GM12874 (cell line): ENCODE results near the gene PPA1.

Experiments
- TF ChIP-seq, protein P1 (sequence below): IDR thresholded peaks from 2 replicates; pipeline ENCODE4 v1.5.1; 2011; ENCODE audit warnings: low read depth, mild to moderate bottlenecking, control low read depth, low read length, moderate library complexity; ENCODE audit not compliant: insufficient read depth

PPA1 gene

DNA sequence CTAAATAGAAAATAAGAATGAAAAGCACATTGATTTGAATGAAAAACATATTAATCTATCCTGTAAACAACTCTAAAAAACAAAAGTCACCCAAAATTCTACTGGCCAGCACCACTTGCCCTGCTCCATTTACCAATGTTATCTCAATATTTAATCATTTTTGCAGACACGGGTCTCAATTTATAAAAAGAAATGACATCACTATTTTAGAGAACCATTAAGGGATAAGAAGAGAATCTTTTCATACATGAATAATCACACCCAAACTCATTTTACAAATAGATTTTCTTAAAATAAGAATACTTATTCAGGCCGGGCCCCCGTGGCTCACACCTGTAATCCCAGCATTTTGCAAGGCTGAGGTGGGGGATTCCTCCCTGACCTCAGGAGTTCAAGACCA lies 66.8 kb downstream of the PPA1 start:
- TF ChIP-seq, protein P1, sequence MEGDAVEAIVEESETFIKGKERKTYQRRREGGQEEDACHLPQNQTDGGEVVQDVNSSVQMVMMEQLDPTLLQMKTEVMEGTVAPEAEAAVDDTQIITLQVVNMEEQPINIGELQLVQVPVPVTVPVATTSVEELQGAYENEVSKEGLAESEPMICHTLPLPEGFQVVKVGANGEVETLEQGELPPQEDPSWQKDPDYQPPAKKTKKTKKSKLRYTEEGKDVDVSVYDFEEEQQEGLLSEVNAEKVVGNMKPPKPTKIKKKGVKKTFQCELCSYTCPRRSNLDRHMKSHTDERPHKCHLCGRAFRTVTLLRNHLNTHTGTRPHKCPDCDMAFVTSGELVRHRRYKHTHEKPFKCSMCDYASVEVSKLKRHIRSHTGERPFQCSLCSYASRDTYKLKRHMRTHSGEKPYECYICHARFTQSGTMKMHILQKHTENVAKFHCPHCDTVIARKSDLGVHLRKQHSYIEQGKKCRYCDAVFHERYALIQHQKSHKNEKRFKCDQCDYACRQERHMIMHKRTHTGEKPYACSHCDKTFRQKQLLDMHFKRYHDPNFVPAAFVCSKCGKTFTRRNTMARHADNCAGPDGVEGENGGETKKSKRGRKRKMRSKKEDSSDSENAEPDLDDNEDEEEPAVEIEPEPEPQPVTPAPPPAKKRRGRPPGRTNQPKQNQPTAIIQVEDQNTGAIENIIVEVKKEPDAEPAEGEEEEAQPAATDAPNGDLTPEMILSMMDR, result no peak

DNA sequence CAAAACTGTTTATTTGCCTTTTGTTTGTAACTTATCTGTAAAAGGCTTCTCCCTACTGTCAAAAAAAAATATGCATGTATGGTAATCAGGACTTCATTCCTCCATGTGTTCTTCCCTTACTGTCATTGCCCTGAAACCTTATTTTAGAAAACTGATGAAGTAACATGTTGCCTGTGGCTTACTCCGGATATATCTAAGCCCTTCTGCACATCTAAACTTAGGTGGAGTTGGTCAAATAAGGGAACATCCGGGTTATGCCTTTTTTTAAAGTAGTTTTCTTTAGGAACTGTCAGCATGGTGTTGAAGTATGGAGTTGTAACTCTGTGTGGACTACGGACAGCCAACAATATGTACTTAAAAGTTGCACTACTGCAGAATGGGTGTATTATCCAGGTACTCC lies 69.1 kb downstream of the PPA1 start:
- TF ChIP-seq, protein P1, result no peak

DNA sequence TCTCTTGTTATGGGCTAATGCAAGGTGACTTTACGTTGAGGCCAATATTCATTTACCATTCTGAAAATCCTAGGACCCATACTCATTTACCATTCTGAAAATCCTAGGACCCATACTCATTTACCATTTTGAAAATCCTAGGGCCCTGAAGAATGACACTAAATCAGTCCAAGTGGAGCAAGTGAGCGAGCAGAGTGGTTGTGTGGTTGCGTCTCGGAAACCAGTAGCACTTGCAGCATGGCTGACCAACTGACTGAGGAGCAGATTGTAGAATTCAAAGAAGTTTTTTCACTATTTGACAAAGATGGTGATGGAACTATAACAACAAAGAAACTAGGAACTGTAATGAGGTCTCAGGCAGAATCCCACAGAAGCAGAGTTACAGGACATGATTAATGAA lies 69.8 kb downstream of the PPA1 start:
- TF ChIP-seq, protein P1, result no peak

DNA sequence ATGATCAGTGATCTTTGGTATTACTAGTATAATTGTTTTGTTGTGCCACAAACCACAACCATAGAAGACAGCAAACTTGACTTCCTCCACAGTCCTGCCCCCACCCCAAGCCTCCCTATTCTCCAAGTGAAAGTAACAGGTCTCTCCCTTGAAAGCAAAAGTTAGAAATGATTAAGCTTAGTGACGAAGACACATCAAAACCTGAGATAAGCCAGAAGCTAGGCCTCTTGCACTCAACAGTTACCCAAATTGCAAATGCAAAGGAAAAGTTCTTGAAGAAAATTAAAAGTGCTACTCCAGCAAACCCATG lies 70.4 kb downstream of the PPA1 start:
- TF ChIP-seq, protein P1, result no peak

DNA sequence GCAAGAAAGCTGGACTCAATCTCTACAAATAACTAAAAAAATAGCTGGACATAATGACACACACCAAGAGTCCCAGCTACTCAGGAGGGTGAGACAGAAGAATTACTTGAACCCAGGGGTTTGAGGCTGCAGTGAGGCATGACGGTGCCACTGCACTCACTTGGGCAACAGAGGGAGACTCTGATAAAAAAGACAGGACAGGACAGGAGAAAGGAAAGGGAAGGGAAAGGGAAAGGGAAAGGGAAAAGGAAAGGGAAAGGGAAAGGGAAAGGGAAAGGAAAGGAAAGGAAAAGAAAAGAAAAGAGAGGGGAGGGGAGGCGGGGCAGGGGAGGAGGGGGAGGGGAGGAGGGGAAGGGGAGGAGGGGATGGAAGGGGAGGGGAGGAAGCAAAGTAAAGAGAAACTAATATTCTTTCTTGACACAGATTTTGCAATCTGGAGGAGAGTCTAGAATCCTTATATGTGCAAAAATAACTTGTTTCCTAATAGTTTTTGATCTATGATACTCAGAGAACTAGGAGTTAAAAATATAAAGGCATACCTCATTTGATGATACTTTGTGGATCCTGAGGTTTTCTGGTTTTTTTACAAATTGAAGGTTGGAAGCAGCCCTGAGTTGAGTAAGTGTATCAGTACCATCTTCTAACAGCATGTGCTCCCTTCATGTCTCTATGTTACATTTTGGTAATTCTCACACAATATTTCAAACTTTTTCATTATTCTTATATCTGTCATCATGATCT lies 70.9 kb downstream of the PPA1 start:
- TF ChIP-seq, protein P1, result no peak

DNA sequence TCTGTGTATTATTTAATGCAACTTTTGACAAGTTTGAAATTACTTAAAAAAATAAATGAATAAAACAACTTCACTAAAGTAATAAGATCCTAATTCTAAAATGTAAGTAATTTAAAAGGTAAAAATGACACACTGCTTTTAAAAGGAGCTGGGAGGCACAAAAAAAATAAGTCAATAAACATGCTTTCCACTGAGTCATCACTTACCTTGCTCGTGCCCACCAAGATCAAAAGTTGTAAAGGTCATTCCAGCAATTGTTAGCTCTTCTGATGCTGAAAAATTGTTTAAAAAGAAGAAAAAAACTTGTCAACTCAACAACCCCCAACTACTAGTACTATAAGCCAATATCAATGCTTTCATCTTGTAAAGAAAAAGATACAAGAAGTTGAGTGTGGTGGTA lies 72.4 kb downstream of the PPA1 start:
- TF ChIP-seq, protein P1, result no peak

DNA sequence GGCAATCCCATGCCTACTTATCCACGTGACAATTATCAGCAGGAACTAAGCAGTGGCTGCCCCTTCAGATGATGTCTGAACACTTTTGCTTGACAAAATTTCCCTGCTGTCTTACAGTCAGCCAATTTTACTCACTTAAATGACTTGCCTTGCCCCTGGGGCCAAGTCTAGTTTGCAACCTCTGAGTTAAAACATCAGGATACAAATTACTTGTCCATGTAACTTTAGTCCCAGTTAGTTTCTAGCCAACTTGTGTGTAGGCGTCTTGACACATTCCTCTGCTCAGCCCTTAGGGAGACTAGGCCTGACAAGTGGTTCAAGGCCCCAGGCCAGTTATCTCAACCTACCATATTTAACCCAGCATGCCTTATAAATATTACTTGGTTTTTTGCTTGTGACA lies 75.1 kb downstream of the PPA1 start:
- TF ChIP-seq, protein P1, result no peak

DNA sequence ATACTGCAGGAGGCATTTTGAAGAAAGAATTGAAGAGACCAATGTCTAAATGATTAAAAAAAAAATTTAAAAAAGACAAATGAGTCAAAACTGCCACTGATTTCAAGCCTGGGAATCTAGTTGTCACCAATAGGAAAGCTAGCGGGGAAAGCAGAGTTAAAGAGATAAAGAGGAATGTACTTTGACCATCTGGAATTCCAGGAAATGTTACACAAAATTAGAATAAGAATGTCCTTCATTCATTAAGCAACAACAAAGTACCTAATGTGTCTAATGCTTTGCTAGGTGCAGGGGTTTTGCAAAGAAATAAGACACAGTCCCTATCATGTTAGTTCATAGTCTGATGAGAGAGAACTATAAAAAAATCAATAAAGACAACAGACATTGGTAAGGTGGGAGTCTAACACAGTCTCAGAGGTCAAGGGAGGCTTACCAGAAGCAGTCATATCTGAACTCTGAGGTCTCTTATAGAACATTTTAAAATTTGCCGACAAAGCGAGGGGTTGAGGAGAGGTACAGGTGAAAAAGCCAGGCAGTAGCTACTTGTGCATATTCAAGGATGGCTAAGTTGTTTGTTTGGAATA lies 77.9 kb downstream of the PPA1 start:
- TF ChIP-seq, protein P1, result no peak
